Activated naive CD4-positive, alpha-beta T cell treated with anti-CD3 and anti-CD28 coated beads, Interleukin-2, amount 50 U/mL, for 72 hours (primary cell): ENCODE measurements around the gene TMEM138. TPM values are rescaled to one million over a fixed set of nuclear protein-coding genes. Genes with fewer than 3 reads are reported as not detected.
A peak's percentile ranks its signal among the peaks of the same experiment; 100 is the strongest.

Source experiments
- ATAC-seq, 2 donors: fragments of 150-1000 bp; cut with Tn5 transposase; 2 replicates each; pipeline ENCODE4 v1.10.0; 2021; ENCODE audit warnings: mild to moderate bottlenecking in 2 of 2, moderate library complexity in 2 of 2
- DNase-seq, 2 donors: peaks; one replicate each; pipeline ENCODE4 v3.0.0; 2021 to 2022; ENCODE audit warnings: low spot score in 2 of 2
- H3K27ac Mint-ChIP-seq, 2 donors: one replicate each; pipeline ENCODE4 v1.8.0; 2022; ENCODE audit warnings: mild to moderate bottlenecking in 2 of 2, mixed read lengths in 2 of 2
- H3K36me3 Mint-ChIP-seq, 2 donors: one replicate each; pipeline ENCODE4 v1.8.0; 2022; ENCODE audit warnings: mixed read lengths in 2 of 2
- H3K9me3 Mint-ChIP-seq, 2 donors: one replicate each; pipeline ENCODE4 v1.8.0; 2022; ENCODE audit warnings: mixed read lengths in 2 of 2
- total RNA-seq, 2 donors: library from RNA; stranded (reverse); gene quantifications; one replicate each; pipeline ENCODE4 v1.2.3, GENCODE V29; 2022

Gene TMEM138
- total RNA-seq, 2 donors from 2014 or later: 32.4 to 44.2 TPM

GRCh38 chr11:61413496-61413895 lies 51.3 kb downstream of the TMEM138 start:
- no peaks in the 10 kb centered on the region for H3K9me3 Mint-ChIP-seq
- H3K36me3 Mint-ChIP-seq: peaks cover 23 to 46% of the 10 kb centered on the region in 2 donors
- DNase-seq: no peak

GRCh38 chr11:61414547-61414946 lies 52.4 kb downstream of the TMEM138 start:
- ATAC-seq (no peak), DNase-seq (no peak)
- H3K27ac Mint-ChIP-seq: peak overlapping the region; percentile 63 to 87
- no peaks in the 10 kb centered on the region for H3K9me3 Mint-ChIP-seq
- peaks cover 23 to 53% of the 10 kb centered on the region in 2 donors for H3K36me3 Mint-ChIP-seq

More at GRCh38 chr11:61413496-61413895, 51.3 kb downstream of the TMEM138 start:
- peak overlapping the region in 1 of 2 donors; percentile 73 for H3K27ac Mint-ChIP-seq
- no peak for ATAC-seq

- no peak for ATAC-seq
- no peak for DNase-seq
- H3K36me3 Mint-ChIP-seq: peaks cover 23 to 61% of the 10 kb centered on the region in 2 donors
- H3K9me3 Mint-ChIP-seq: no peaks in the 10 kb centered on the region
- peak overlapping the region; percentile 57 to 63 for H3K27ac Mint-ChIP-seq
Measured at GRCh38 chr11:61415381-61415780, 53.2 kb downstream of the TMEM138 start.

GRCh38 chr11:61416941-61417340 lies 54.8 kb downstream of the TMEM138 start:
- no peak for DNase-seq
- ATAC-seq: no peak
- H3K27ac Mint-ChIP-seq: no peak overlapping the region
- no peaks in the 10 kb centered on the region for H3K9me3 Mint-ChIP-seq
- peaks cover 12 to 58% of the 10 kb centered on the region in 2 donors for H3K36me3 Mint-ChIP-seq

- peaks cover 12 to 57% of the 10 kb centered on the region in 2 donors for H3K36me3 Mint-ChIP-seq
- no peaks in the 10 kb centered on the region for H3K9me3 Mint-ChIP-seq
- DNase-seq (no peak), ATAC-seq (no peak)
- peak overlapping the region; percentile 15 to 73 for H3K27ac Mint-ChIP-seq
Measured at GRCh38 chr11:61417670-61418069, 55.5 kb downstream of the TMEM138 start.

GRCh38 chr11:61418136-61418535 lies 56.0 kb downstream of the TMEM138 start:
- peaks cover 12 to 57% of the 10 kb centered on the region in 2 donors for H3K36me3 Mint-ChIP-seq
- no peak for ATAC-seq
- peak overlapping the region; percentile 15 to 73 for H3K27ac Mint-ChIP-seq
- no peaks in the 10 kb centered on the region for H3K9me3 Mint-ChIP-seq
- no peak for DNase-seq

Other genes with a start within 250 kb of the TMEM138 start
- gene VPS37C, start 200.9 kb upstream of the TMEM138 start, total RNA-seq: 10 to 100 TPM; 10.2 to 10.9 TPM
- gene PGA3, start 158.9 kb upstream of the TMEM138 start, total RNA-seq: not detected
- gene PGA4, start 140.0 kb upstream of the TMEM138 start, total RNA-seq: not detected
- not detected for gene PGA5, start 121.2 kb upstream of the TMEM138 start, total RNA-seq
- 10 to 100 TPM in 1 of 2 donors, 1 to 10 TPM in 1; 5.4 to 19.6 TPM for gene VWCE, start 67.1 kb upstream of the TMEM138 start, total RNA-seq
- 100 to 1,000 TPM; 221 to 244 TPM for gene DDB1, start 29.3 kb upstream of the TMEM138 start, total RNA-seq
- gene TKFC, start 29.1 kb upstream of the TMEM138 start, total RNA-seq: 10 to 100 TPM; 29.3 to 83.8 TPM
- gene CYB561A3, start 492 bp upstream of the TMEM138 start, total RNA-seq: 10 to 100 TPM; 38.3 to 68.7 TPM
- 10 to 100 TPM in 1 of 2 donors, 1 to 10 TPM in 1; 8.7 to 14.1 TPM for gene TMEM216, start 30.2 kb downstream of the TMEM138 start, total RNA-seq
- gene CPSF7, start 67.6 kb downstream of the TMEM138 start, total RNA-seq: 100 to 1,000 TPM; 110 to 128 TPM
- 10 to 100 TPM; 32.0 to 34.3 TPM for gene SDHAF2, start 67.8 kb downstream of the TMEM138 start, total RNA-seq
- gene LRRC10B, start 146.4 kb downstream of the TMEM138 start, total RNA-seq: not detected
- not detected for gene SYT7, start 218.7 kb downstream of the TMEM138 start, total RNA-seq